Measurements from ENCODE around the gene OR10A6. TPM values are rescaled to one million over a fixed set of nuclear protein-coding genes. Genes with fewer than 3 reads are reported as not detected.

The OR10A6 gene
- total RNA-seq, 1 experiment from 2014 or later = not detected

GRCh38 chr11:7889985-7890384 lies 41.1 kb downstream of the OR10A6 start:
- no peak overlapping the region for H3K4me3 Mint-ChIP-seq (ENCODE audit: low read depth, unreplicated experiment)
- no peak for TF ChIP-seq CTCF (IDR thresholded peaks at IDR 0.05; ENCODE audit: unreplicated experiment)
- no TSS peak for BruUV-seq (replicated peaks)
- H3K36me3 Mint-ChIP-seq (ENCODE audit: insufficient read depth, unreplicated experiment) = no peaks in the 10 kb centered on the region
- peaks cover 26% of the 10 kb centered on the region for H3K27me3 Mint-ChIP-seq (ENCODE audit: unreplicated experiment)
- H3K4me1 Mint-ChIP-seq (ENCODE audit: low read depth, unreplicated experiment) = peaks cover 23% of the 10 kb centered on the region
- intact Hi-C loops (cut with micrococcal nuclease; ENCODE audit: unreplicated experiment) = loop anchor here (5.0 kb wide), 1 partner anchor 202 kb away; no protein-coding TSS in a partner anchor
- no peak overlapping the region for H3K27ac Mint-ChIP-seq (ENCODE audit: unreplicated experiment)
- no peaks in the 10 kb centered on the region for H3K9me3 Mint-ChIP-seq (ENCODE audit: low read depth, unreplicated experiment)
- CTCF ChIA-PET = interaction anchor here (0.5 to 2.1 kb wide), 2 partner anchors 97 to 1515 kb away, joined by 6 to 9 read pairs; partner anchors contain the start of gene EIF3F
- no peak for DNase-seq

GRCh38 chr11:7882860-7883259 lies 48.2 kb downstream of the OR10A6 start:
- CTCF ChIA-PET = interaction anchor here (0.7 to 2.0 kb wide), 2 partner anchors 8 to 434 kb away, joined by 4 to 5 read pairs; no protein-coding TSS in a partner anchor
- BruUV-seq (replicated peaks) = no TSS peak
- intact Hi-C loops (cut with micrococcal nuclease; ENCODE audit: unreplicated experiment) = no loop called here

More at GRCh38 chr11:7882860-7883259, 48.2 kb downstream of the OR10A6 start:
- Mint-ChIP-seq H3K27me3 (ENCODE audit: unreplicated experiment) (peaks cover 13% of the 10 kb centered on the region), H3K4me3 (ENCODE audit: low read depth, unreplicated experiment) (no peak overlapping the region), H3K36me3 (ENCODE audit: insufficient read depth, unreplicated experiment) (no peaks in the 10 kb centered on the region), H3K4me1 (ENCODE audit: low read depth, unreplicated experiment) (no peaks in the 10 kb centered on the region), H3K9me3 (ENCODE audit: low read depth, unreplicated experiment) (no peaks in the 10 kb centered on the region), H3K27ac (ENCODE audit: unreplicated experiment) (no peak overlapping the region)
- no peak for TF ChIP-seq CTCF (IDR thresholded peaks at IDR 0.05; ENCODE audit: unreplicated experiment)
- no peak for DNase-seq

Other genes with a start within 250 kb of the OR10A6 start
- not detected in 2 replicates for gene OVCH2, start 224.8 kb downstream of the OR10A6 start, total RNA-seq (2022)
- gene OR5P2, start 134.3 kb downstream of the OR10A6 start, total RNA-seq (2022) = not detected in 2 replicates
- gene OR5P3, start 100.4 kb downstream of the OR10A6 start, total RNA-seq (2022) = not detected in 2 replicates
- gene OR10A3, start 10.4 kb upstream of the OR10A6 start, total RNA-seq (2022) = not detected in 2 replicates
- gene NLRP10, start 34.2 kb upstream of the OR10A6 start, total RNA-seq (2022) = not detected in 2 replicates
- gene EIF3F, start 56.1 kb upstream of the OR10A6 start, total RNA-seq (2022) = 178 and 197 TPM in 2 replicates
- gene TUB, start 149.9 kb upstream of the OR10A6 start, total RNA-seq (2022) = 1.5 and 2.2 TPM in 2 replicates
- gene RIC3, start 237.8 kb upstream of the OR10A6 start, total RNA-seq (2022) = 0.12 and 0.38 TPM in 2 replicates